GM12873 (cell line): Measurements from ENCODE around the gene MTA1.

Source experiments
- CTCF ChIP-seq: IDR thresholded peaks from 2 replicates; pipeline ENCODE4 v1.5.1; 2012; ENCODE audit warnings: low read depth, mild to moderate bottlenecking, moderate library complexity, low read length, control low read depth; ENCODE audit not compliant: insufficient read depth; ENCODE audit errors: missing control alignments

Gene MTA1

GRCh38 chr14:105500726-105501101, 81.1 kb downstream of the MTA1 start:
- no peak for TF ChIP-seq CTCF

- TF ChIP-seq CTCF: no peak
These were observed 82.1 kb downstream of the MTA1 start for GRCh38 chr14:105501504-105502291.

- TF ChIP-seq CTCF: no peak
These were observed 83.0 kb downstream of the MTA1 start for GRCh38 chr14:105502446-105503295.

- no peak for TF ChIP-seq CTCF
These were observed 83.6 kb downstream of the MTA1 start for GRCh38 chr14:105503296-105503640.

GRCh38 chr14:105503935-105504692, 84.5 kb downstream of the MTA1 start:
- TF ChIP-seq CTCF: no peak

- no peak for TF ChIP-seq CTCF
These were observed 85.5 kb downstream of the MTA1 start for GRCh38 chr14:105505101-105505500.

GRCh38 chr14:105507247-105507646, 87.6 kb downstream of the MTA1 start:
- no peak for TF ChIP-seq CTCF
